Amniotic stem cell (primary cell): ENCODE results near the gene TOP2A.
"Not testable (repeated sequence)": the region's sequence is repeated elsewhere in the genome, so short reads cannot be mapped to it uniquely, and the experiment has no call there.

Source experiments
- DNase-seq: peaks from one replicate; lab custom pipeline; 2025; lab: John Stamatoyannopoulos, UW

Gene TOP2A

GRCh38 chr17:40375786-40376185 is 41.9 kb downstream of the TOP2A start:
- not testable (repeated sequence) for DNase-seq

- DNase-seq: no peak
Observed at GRCh38 chr17:40374821-40375498, 42.7 kb downstream of the TOP2A start.

GRCh38 chr17:40373999-40374398 is 43.7 kb downstream of the TOP2A start:
- no peak for DNase-seq

GRCh38 chr17:40373324-40373723 is 44.4 kb downstream of the TOP2A start:
- no peak for DNase-seq

- DNase-seq: not testable (repeated sequence)
Observed at GRCh38 chr17:40372644-40373043, 45.1 kb downstream of the TOP2A start.

- no peak for DNase-seq
Observed at GRCh38 chr17:40372031-40372430, 45.7 kb downstream of the TOP2A start.

GRCh38 chr17:40371261-40371929 is 46.3 kb downstream of the TOP2A start:
- no peak for DNase-seq

- no peak for DNase-seq
Observed at GRCh38 chr17:40369923-40370322, 47.8 kb downstream of the TOP2A start.

- DNase-seq: not testable (repeated sequence)
Observed at GRCh38 chr17:40367728-40368127, 50.0 kb downstream of the TOP2A start.

GRCh38 chr17:40366861-40367518 is 50.7 kb downstream of the TOP2A start:
- no peak for DNase-seq

- DNase-seq: no peak
Observed at GRCh38 chr17:40366076-40366860, 51.4 kb downstream of the TOP2A start.

- no peak for DNase-seq
Observed at GRCh38 chr17:40364906-40365305, 52.8 kb downstream of the TOP2A start.

GRCh38 chr17:40364121-40364861 is 53.4 kb downstream of the TOP2A start, which contains the start of gene GJD3:
GJD3 (minus strand) TSS chr17:40364737; CDS start chr17:40363815, 922 bp downstream.
- DNase-seq: no peak

- DNase-seq: no peak
Observed at GRCh38 chr17:40363111-40363827, 54.4 kb downstream of the TOP2A start.

GRCh38 chr17:40362696-40363110 is 55.0 kb downstream of the TOP2A start:
- DNase-seq: peak; percentile 58

- no peak for DNase-seq
Observed at GRCh38 chr17:40361925-40362695, 55.6 kb downstream of the TOP2A start.

GRCh38 chr17:40361063-40361924 is 56.4 kb downstream of the TOP2A start:
- no peak for DNase-seq

- no peak for DNase-seq
Observed at GRCh38 chr17:40360091-40360490, 57.6 kb downstream of the TOP2A start.
